GM23338 (cell line): ENCODE data around the gene ZNF280C.

Experiments used
- CREB1 ChIP-seq: fragments of 250-450 bp; sonication (Bioruptor Pico); IDR thresholded peaks from 2 replicates; pipeline ENCODE4 v1.5.0; 2020; ENCODE audit warnings: low read depth, mild to moderate bottlenecking, moderate library complexity
- EZH2 ChIP-seq: fragments of 200-600 bp; sonication (generic); IDR thresholded peaks from one replicate; pipeline ENCODE4 v1.8.0; 2017; ENCODE audit warnings: antibody characterized with exemption, mild to moderate bottlenecking, low read depth; ENCODE audit not compliant: unreplicated experiment
- EZH2phosphoT487 ChIP-seq: fragments of 200-600 bp; sonication (generic); IDR thresholded peaks from one replicate; pipeline ENCODE4 v1.8.1; 2018; ENCODE audit warnings: antibody characterized with exemption; ENCODE audit not compliant: unreplicated experiment
- NANOG ChIP-seq: IDR thresholded peaks from 2 replicates; pipeline ENCODE4 v1.6.1; 2016; ENCODE audit warnings: antibody characterized with exemption, borderline replicate concordance
- POLR2AphosphoS5 ChIP-seq: IDR thresholded peaks from 2 replicates; pipeline ENCODE4 v1.6.1; 2016; ENCODE audit warnings: antibody characterized with exemption, low read depth
- STAT1 ChIP-seq: IDR thresholded peaks from one replicate; pipeline ENCODE4 v1.6.1; 2016; ENCODE audit warnings: antibody characterized with exemption; ENCODE audit not compliant: unreplicated experiment
- ZNF114 ChIP-seq: fragments of 250-450 bp; sonication (Bioruptor Pico); IDR thresholded peaks from 2 replicates; pipeline ENCODE4 v1.5.0; 2020; ENCODE audit warnings: mild to moderate bottlenecking, moderate library complexity
- TF ChIP-seq, protein P1 (sequence below), 2 experiments: fragments of 200-600 bp in 1 of 2; sonication (generic) in 1 of 2; conservative IDR thresholded peaks; 2 replicates each; pipeline versions ENCODE4 v1.5.1 to v1.6.1; 2016 to 2017; ENCODE audit warnings: antibody characterized with exemption in 2 of 2, low read depth in 2 of 2, mild to moderate bottlenecking in 2 of 2, moderate library complexity in 1 of 2
- TF ChIP-seq, protein P2 (sequence below): IDR thresholded peaks from one replicate; pipeline ENCODE4 v1.6.1; 2018; ENCODE audit warnings: antibody characterized with exemption; ENCODE audit not compliant: unreplicated experiment
- TF ChIP-seq, protein P3 (sequence below): IDR thresholded peaks from 2 replicates; pipeline ENCODE4 v1.6.1; 2016; ENCODE audit warnings: antibody characterized with exemption

DNA sequence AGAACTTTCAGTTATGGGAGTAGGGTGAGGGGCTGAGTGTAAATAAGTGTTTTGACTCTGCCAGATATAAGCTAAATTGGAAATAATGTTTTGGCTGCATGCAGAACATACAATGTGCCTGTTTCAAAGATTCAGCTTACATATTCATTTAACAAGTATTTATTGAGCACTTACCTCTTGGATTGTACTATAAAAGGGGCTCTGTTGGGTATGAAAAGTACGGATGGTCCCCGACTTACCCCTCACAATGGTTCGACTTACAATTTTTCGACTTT is 102.3 kb downstream of the ZNF280C start:
- TF ChIP-seq, protein P1, sequence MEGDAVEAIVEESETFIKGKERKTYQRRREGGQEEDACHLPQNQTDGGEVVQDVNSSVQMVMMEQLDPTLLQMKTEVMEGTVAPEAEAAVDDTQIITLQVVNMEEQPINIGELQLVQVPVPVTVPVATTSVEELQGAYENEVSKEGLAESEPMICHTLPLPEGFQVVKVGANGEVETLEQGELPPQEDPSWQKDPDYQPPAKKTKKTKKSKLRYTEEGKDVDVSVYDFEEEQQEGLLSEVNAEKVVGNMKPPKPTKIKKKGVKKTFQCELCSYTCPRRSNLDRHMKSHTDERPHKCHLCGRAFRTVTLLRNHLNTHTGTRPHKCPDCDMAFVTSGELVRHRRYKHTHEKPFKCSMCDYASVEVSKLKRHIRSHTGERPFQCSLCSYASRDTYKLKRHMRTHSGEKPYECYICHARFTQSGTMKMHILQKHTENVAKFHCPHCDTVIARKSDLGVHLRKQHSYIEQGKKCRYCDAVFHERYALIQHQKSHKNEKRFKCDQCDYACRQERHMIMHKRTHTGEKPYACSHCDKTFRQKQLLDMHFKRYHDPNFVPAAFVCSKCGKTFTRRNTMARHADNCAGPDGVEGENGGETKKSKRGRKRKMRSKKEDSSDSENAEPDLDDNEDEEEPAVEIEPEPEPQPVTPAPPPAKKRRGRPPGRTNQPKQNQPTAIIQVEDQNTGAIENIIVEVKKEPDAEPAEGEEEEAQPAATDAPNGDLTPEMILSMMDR (conservative IDR thresholded peaks at IDR 0.05; ENCODE audit: low read depth in 2 of 2) = no peak
- TF ChIP-seq, protein P2, sequence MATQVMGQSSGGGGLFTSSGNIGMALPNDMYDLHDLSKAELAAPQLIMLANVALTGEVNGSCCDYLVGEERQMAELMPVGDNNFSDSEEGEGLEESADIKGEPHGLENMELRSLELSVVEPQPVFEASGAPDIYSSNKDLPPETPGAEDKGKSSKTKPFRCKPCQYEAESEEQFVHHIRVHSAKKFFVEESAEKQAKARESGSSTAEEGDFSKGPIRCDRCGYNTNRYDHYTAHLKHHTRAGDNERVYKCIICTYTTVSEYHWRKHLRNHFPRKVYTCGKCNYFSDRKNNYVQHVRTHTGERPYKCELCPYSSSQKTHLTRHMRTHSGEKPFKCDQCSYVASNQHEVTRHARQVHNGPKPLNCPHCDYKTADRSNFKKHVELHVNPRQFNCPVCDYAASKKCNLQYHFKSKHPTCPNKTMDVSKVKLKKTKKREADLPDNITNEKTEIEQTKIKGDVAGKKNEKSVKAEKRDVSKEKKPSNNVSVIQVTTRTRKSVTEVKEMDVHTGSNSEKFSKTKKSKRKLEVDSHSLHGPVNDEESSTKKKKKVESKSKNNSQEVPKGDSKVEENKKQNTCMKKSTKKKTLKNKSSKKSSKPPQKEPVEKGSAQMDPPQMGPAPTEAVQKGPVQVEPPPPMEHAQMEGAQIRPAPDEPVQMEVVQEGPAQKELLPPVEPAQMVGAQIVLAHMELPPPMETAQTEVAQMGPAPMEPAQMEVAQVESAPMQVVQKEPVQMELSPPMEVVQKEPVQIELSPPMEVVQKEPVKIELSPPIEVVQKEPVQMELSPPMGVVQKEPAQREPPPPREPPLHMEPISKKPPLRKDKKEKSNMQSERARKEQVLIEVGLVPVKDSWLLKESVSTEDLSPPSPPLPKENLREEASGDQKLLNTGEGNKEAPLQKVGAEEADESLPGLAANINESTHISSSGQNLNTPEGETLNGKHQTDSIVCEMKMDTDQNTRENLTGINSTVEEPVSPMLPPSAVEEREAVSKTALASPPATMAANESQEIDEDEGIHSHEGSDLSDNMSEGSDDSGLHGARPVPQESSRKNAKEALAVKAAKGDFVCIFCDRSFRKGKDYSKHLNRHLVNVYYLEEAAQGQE = no peak
- no peak for TF ChIP-seq POLR2AphosphoS5
- TF ChIP-seq CREB1 (CRISPR knock-in tag) = no peak
- TF ChIP-seq STAT1 = no peak
- no peak for TF ChIP-seq ZNF114 (CRISPR knock-in tag)
- TF ChIP-seq EZH2phosphoT487 = no peak
- TF ChIP-seq EZH2 = no peak
- no peak for TF ChIP-seq NANOG
- TF ChIP-seq, protein P3, sequence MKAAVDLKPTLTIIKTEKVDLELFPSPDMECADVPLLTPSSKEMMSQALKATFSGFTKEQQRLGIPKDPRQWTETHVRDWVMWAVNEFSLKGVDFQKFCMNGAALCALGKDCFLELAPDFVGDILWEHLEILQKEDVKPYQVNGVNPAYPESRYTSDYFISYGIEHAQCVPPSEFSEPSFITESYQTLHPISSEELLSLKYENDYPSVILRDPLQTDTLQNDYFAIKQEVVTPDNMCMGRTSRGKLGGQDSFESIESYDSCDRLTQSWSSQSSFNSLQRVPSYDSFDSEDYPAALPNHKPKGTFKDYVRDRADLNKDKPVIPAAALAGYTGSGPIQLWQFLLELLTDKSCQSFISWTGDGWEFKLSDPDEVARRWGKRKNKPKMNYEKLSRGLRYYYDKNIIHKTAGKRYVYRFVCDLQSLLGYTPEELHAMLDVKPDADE = no peak
